Effector memory CD8-positive, alpha-beta T cell (primary cell): Measurements from ENCODE around the gene KDM2B.

Source experiments
- ATAC-seq: fragments of 150-1000 bp; cut with Tn5 transposase; replicated peaks from 2 replicates; pipeline ENCODE4 v1.10.0; 2021; ENCODE audit warnings: mild to moderate bottlenecking, moderate library complexity
- DNase-seq, 3 experiments: peaks; one replicate each; pipeline ENCODE4 v3.0.0; 2021
- H3K27ac Mint-ChIP-seq, 2 donors: one replicate each; pipeline ENCODE4 v1.8.0; 2022; ENCODE audit warnings: mild to moderate bottlenecking in 2 of 2, mixed read lengths in 2 of 2, moderate library complexity in 2 of 2
- H3K27me3 Mint-ChIP-seq, 2 donors: one replicate each; pipeline ENCODE4 v1.8.0; 2022; ENCODE audit warnings: mixed read lengths in 2 of 2
- H3K36me3 Mint-ChIP-seq: one replicate; pipeline ENCODE4 v1.8.0; 2022; ENCODE audit warnings: mild to moderate bottlenecking, moderate library complexity, mixed read lengths; ENCODE audit not compliant: insufficient read depth
- H3K4me1 Mint-ChIP-seq, 2 donors: one replicate each; pipeline ENCODE4 v1.8.0; 2022; ENCODE audit warnings: low read depth in 2 of 2, mixed read lengths in 2 of 2
- H3K4me3 Mint-ChIP-seq, 2 donors: one replicate each; pipeline ENCODE4 v1.8.0; 2022; ENCODE audit warnings: mild to moderate bottlenecking in 2 of 2, mixed read lengths in 2 of 2, moderate library complexity in 2 of 2
- H3K9me3 Mint-ChIP-seq, 2 donors: one replicate each; pipeline ENCODE4 v1.8.0; 2022; ENCODE audit warnings: mixed read lengths in 2 of 2

KDM2B gene

DNA sequence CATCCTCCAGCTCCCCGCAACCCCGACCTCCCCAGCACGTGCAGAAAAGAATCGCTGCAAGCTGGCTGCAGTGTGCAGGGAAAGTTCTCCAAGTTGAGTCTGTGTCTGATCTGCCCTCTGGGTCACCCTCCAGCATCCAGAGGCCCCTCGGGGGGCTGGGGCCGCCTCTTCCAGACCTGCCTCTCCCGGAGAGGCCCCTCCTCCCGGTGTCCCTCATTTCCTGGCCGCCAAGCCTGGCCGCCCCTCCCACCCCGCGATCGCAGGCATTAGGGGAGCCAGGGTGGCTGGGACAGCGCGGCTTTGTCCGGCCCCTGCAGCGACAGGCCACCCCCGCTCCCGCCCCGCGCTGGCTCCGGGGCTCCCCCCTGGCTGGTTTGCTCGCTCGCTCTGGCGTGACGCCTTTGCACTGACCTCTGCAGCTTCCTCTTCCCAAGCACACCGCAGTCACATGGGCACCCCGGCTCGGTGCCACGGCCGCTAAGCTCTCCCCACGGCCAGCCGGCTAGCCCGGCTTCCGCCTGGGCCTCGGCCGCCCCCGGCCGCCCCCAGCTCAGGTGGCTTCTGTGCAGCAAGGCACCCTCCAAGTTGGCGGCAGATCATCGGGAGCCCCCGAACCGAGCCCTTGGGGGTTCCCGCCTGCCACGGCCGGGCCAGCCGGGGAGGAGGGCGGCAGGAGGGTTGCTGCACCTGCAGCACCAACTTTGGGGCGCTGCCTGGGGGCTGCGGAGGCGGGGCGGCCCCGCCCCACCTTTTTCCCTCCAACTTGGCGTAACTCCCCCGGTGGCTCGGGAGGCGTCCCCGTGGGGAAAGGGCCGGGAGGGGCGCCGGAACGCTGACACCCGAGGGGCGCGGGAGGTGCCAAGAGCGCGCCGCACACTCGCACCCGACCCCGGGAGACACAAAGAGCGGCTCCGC is 43.7 kb downstream of the KDM2B start:
- peaks cover 52 to 57% of the 10 kb centered on the region in 2 donors for H3K4me1 Mint-ChIP-seq
- H3K4me3 Mint-ChIP-seq = peak overlapping the region; percentile 76 to 81
- ATAC-seq = peak; percentile 49
- H3K36me3 Mint-ChIP-seq = peaks cover 56% of the 10 kb centered on the region
- H3K27me3 Mint-ChIP-seq = no peaks in the 10 kb centered on the region
- H3K27ac Mint-ChIP-seq = peak overlapping the region; percentile 95 to 98
- DNase-seq = peak; percentile 58 to 63 (median 60)
- no peaks in the 10 kb centered on the region for H3K9me3 Mint-ChIP-seq

DNA sequence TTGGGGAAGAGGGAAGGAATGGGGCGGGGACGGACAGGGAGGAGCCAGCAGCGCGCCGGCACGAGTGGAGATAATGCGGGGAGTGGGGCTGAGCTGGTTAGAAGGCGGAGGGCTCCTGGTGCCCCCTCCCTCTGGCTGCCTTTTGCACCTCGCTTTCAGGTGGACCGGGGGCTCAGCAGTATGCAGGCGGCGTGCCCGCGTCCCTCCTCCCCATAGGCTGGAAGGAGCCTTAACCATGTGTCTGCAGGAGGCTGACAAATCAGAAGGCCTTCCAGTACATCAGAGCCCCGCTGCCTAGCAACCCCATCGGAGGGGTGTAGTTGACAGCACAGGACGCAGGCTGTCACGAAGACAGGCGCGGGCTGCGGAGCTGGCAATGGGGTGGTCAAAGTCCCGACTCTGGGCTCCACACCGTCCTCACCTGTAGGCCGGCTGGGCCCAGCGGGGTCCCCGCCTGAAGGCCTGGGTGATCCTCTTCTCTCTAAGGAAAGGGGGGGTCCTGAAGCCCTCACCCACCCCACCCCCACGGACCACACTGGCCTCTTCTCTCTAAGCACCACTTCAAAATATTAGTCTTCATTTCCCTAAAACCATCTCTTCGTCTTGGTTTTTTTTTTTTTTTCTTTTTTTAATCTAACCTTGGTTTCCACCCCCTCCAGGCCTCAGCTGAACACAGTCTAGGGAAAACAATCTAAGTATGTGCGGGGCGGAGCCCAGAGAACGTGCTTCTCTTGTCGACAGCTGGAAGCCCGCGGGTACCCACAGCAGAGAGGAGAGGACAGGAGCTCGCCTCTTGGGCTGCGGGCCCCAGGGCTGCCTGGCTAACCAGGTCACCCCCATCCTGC is 44.5 kb downstream of the KDM2B start:
- Mint-ChIP-seq H3K4me1 (peaks cover 54 to 61% of the 10 kb centered on the region in 2 donors), H3K27ac (peak overlapping the region; percentile 95 to 98), H3K9me3 (no peaks in the 10 kb centered on the region), H3K27me3 (no peaks in the 10 kb centered on the region), H3K36me3 (peaks cover 57% of the 10 kb centered on the region), H3K4me3 (peak overlapping the region; percentile 76 to 81)
- DNase-seq = peak; percentile 32 to 50 (median 49)
- ATAC-seq = peak; percentile 36

DNA sequence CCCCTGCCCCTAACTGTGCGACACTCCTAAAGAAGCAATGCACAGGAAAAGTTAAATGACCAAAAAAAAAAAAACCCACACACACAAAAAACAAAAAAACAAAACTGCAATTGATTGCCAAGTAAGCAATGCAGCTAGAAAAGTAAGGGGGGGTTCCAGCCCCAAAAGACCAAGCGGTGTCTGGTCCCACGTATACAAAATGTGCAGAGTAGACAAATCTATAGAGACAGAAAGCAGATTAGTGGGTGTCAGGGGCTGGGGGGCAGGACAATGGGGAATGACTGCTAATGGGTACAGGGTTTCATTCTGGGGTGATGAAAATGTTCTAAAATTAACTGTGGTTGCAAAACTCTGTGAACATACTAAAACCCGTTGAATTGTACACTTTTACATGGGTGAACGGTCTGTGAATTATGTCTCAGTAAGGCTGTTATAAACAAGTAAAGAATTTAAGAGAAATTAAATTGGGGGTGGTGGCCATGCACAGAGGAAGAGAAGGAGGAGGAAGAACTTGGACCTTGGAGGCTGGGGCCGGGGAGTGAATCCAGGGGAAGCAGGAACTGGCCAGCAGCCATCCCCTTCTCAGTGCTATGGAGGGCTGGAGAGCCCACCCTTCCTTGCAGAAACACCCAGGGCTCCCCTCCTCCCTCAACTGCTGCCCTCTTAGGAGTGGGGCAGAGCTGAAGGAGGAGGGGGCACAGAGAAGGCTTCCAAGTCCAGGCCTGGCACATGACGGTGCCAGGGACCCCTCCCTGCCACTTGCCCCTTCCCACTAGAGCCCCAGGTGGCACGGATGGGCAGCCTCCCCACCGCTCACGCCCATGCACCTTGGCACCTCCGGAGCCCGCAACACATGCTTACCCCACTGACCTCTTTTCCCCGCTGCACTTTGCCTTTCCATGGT is 45.4 kb downstream of the KDM2B start:
- no peaks in the 10 kb centered on the region for H3K9me3 Mint-ChIP-seq
- no peak for ATAC-seq
- peak overlapping the region; percentile 95 to 98 for H3K27ac Mint-ChIP-seq

DNA sequence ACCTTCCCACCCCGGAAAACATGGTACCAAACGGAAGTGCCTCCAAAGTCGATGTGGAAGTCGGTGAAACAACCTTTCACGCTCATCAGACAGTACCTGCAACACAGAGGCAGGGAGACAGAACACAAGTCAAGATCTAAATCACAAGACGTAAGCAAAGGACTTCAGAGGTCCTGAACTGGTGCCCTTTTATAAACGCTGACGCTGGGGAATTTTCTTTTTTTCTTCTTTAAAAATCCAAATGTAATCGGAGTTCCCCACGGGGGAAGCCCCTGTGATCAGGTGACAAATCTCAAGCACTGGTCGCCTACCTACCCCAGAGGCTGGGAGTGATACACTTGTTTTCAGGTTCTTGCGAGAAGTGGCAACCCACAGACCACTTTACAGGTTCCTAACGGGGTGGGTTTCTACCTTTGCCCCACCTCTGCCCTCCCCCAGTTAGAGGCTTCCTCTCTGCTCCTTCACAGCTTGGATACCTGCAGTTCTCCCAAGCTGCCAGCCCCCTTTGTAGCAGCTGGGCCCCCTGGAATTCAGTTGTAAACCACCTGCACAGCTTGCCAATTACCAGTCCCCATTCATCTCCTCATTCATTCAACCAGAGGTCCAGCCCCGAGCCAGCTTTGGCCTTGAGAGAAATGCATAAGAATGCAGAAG is 46.2 kb downstream of the KDM2B start:
- Mint-ChIP-seq H3K27ac (peak overlapping the region; percentile 95 to 98), H3K9me3 (no peaks in the 10 kb centered on the region), H3K36me3 (peaks cover 55% of the 10 kb centered on the region), H3K27me3 (no peaks in the 10 kb centered on the region), H3K4me1 (peaks cover 58 to 65% of the 10 kb centered on the region in 2 donors), H3K4me3 (peak overlapping the region; percentile 59 to 81)
- ATAC-seq (peak; percentile 62), DNase-seq (peak; percentile 62 to 69 (median 67))

More for the DNA sequence above, 45.4 kb downstream of the KDM2B start:
- peak overlapping the region; percentile 59 to 81 for H3K4me3 Mint-ChIP-seq
- no peaks in the 10 kb centered on the region for H3K27me3 Mint-ChIP-seq
- peaks cover 62 to 70% of the 10 kb centered on the region in 2 donors for H3K4me1 Mint-ChIP-seq
- DNase-seq = no peak
- peaks cover 55% of the 10 kb centered on the region for H3K36me3 Mint-ChIP-seq

DNA sequence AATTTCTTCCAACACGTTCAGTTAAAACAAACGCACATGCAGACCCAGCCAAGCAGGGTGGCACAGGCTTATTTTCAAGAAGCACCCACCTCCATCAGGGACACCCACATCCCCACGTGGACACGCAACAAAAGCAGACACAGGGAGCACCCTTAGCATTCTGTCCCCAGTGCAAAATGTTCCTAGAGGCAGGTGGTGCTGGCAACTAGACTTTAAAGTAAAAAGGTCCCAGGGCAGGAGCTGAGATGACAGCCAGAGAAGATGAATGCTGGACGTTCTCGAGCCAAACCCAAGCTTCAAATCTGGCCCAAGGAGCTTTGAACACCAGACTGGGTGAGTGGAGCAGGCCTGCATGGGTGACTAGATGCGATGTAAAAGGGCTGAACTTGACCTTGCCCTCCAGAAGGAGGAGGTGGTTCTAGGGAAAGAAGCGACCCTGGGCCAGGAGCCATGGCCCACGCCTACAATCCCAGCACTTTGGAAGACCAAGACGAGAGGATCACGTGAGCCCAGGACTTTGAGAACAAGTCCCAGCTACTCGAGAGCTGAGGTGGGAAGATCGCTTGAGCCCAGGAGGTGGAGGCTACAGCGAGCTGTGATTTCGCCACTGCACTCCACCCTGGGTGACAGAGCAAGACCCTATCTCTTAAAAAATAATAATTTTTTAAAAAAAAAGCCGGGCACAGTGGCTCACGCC is 47.3 kb downstream of the KDM2B start:
- ATAC-seq (no peak), DNase-seq (no peak)
- Mint-ChIP-seq H3K27ac (peak overlapping the region; percentile 95 to 98), H3K9me3 (no peaks in the 10 kb centered on the region), H3K36me3 (peaks cover 57% of the 10 kb centered on the region), H3K4me1 (peaks cover 55 to 66% of the 10 kb centered on the region in 2 donors), H3K27me3 (no peaks in the 10 kb centered on the region), H3K4me3 (peak overlapping the region in 1 of 2 donors; percentile 44)

DNA sequence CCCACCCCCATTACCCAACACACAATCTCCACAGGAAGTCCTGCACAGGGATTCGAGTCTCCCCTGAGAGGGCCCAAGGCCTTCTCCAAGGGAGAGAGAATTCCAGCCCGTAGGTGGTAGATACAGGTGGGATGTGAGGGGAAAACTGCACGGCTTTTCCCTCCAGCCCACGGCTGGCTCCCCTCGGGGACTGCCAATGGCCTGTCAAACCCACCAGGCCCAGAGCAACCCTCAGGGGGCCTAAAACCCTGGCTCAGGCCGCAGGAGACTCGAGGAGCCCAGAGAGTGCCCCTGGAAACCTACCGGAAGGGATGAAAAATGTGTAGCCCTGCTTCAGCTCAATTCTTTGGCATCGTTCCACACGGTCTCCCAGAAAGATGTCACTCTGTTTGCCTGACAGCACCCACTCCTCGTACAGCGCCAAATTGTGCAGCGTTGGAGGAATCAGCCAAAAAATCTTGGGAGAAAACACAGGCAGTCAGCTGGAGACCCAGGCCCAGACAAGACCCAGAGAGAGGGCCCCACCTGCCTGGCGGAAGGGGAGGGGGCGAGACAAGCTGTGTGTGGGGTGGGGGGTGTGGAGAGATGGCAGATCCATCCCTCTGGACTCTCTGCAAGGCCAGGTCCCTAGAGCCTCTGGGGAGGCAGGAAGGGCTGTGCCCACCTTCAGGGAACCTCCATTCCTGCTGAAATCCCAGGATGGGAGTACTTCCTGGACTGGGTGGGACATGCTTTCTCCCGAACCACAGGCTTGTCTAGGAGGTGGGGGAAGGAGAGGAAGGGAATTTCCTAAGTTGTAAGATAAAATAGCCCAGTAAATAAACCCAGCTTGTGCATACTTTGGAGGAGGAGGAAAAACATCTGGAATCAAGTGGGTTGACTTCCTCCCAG is 48.1 kb downstream of the KDM2B start:
- no peak overlapping the region for H3K4me3 Mint-ChIP-seq
- ATAC-seq (no peak), DNase-seq (no peak)
- peaks cover 50 to 61% of the 10 kb centered on the region in 2 donors for H3K4me1 Mint-ChIP-seq
- H3K36me3 Mint-ChIP-seq = peaks cover 56% of the 10 kb centered on the region
- H3K9me3 Mint-ChIP-seq = no peaks in the 10 kb centered on the region
- H3K27me3 Mint-ChIP-seq = no peaks in the 10 kb centered on the region
- peak overlapping the region; percentile 95 to 98 for H3K27ac Mint-ChIP-seq

DNA sequence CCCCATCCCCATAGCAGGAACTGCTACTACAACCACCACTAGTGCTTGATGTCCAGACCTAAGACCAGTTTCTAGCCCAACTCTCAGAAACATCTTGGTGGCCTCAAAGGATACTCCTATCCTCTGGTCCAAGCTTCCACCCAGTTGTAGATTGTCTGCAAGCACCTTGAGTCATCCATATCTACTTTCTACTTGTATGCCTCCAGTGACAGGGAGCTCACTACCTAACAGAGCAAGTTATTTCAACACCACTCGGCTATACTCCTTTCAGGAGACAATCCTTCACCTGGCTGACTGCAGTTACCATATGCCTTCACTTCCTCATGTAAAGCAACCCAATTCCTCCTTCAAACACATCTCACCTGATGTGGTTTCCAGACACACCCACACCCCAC is 49.5 kb downstream of the KDM2B start:
- DNase-seq (no peak), ATAC-seq (no peak)
- H3K4me1 Mint-ChIP-seq = peaks cover 42 to 52% of the 10 kb centered on the region in 2 donors
- no peaks in the 10 kb centered on the region for H3K9me3 Mint-ChIP-seq
- peaks cover 50% of the 10 kb centered on the region for H3K36me3 Mint-ChIP-seq
- peak overlapping the region; percentile 95 to 98 for H3K27ac Mint-ChIP-seq
- peak overlapping the region; percentile 42 to 61 for H3K4me3 Mint-ChIP-seq
- no peaks in the 10 kb centered on the region for H3K27me3 Mint-ChIP-seq

DNA sequence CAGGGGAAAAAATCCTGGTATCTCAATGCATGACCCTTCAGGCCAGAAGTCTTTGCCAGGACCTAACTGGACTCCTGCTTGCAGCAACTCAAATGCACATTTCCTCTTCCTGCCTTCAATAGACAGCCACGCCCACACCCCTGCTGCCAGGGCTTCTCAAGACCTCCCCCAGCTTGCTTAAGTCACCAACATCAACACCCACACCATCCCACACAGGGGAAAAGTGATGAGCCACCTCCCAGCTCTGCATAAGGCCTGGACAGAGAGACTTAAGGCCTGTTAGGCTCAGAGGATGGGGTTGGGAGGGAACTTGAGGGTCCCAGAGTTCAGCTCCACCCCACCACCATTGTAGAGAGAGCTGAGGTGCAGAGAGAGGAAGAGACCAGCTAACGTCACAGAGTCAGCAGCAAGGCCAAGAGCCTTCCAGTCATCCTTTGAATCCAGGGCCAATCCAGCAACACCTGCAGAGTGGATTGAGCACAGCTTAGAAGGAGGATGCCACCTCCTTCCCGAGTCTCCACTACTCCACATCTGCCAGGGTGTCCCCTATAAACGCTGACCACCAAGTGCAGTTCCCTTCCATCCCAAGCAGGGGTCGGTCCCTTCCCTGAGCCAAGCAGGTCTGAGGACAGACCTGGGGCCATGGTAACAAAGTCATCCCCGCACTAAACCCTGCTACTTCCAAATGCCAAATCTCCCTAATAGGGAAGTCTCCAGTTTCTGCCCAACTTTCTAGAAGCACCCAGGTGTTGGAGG is 50.0 kb downstream of the KDM2B start:
- Mint-ChIP-seq H3K27ac (peak overlapping the region; percentile 95 to 98), H3K4me3 (peak overlapping the region; percentile 42 to 61), H3K4me1 (peaks cover 37 to 46% of the 10 kb centered on the region in 2 donors), H3K27me3 (no peaks in the 10 kb centered on the region), H3K9me3 (no peaks in the 10 kb centered on the region), H3K36me3 (peaks cover 53% of the 10 kb centered on the region)
- ATAC-seq (peak; percentile 64), DNase-seq (peak; percentile 64 to 74 (median 72))

DNA sequence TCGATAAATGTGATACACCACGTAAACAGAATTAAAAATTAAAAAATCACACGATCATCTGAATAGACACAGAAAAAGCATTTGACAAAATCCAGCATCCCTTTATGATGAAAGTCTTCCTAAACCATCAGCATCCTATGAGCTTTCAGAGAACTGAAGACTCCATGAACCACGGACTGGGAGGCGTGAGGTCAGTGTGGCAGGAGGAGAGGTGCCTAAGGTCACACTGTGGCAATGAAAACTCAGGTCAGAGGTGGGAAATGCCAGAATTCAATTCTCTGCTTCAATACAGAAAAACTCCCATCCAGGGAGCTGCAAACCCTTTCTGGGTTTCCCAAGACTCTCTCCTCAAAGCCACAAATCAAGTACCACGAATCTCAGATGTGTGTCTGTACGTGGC is 51.6 kb downstream of the KDM2B start:
- peak overlapping the region in 1 of 2 donors; percentile 41 for H3K4me3 Mint-ChIP-seq
- DNase-seq (no peak), ATAC-seq (no peak)
- no peaks in the 10 kb centered on the region for H3K9me3 Mint-ChIP-seq
- H3K27ac Mint-ChIP-seq = peak overlapping the region; percentile 38 to 51
- peaks cover 50% of the 10 kb centered on the region for H3K36me3 Mint-ChIP-seq
- H3K27me3 Mint-ChIP-seq = no peaks in the 10 kb centered on the region
- H3K4me1 Mint-ChIP-seq = peaks cover 23 to 35% of the 10 kb centered on the region in 2 donors

DNA sequence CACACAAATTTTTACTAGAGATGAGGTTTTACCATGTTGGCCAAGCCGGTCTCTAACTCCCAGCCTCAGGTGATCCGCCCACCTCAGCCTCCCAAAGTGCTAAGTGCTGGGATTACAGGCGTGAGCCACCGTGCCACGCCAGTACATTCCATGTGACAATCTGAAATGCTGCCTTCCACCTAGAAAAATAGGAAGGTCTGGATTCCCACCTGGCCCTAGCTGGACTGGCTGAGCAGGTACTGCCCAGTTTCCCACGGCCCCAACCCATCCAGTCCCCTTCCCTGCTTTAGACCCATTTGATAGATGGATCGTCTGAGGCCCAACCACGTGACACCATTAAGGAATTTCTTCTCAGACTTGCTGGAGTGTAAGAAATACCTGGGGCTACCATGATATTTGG is 55.4 kb downstream of the KDM2B start:
- H3K4me3 Mint-ChIP-seq = no peak overlapping the region
- ATAC-seq (no peak), DNase-seq (no peak)
- no peaks in the 10 kb centered on the region for H3K9me3 Mint-ChIP-seq
- no peak overlapping the region for H3K27ac Mint-ChIP-seq
- no peaks in the 10 kb centered on the region for H3K27me3 Mint-ChIP-seq
- H3K4me1 Mint-ChIP-seq = peaks cover 13 to 27% of the 10 kb centered on the region in 2 donors
- H3K36me3 Mint-ChIP-seq = peaks cover 50% of the 10 kb centered on the region
